MM.1S (cell line): Measurements from ENCODE around the gene PPP1R3C.

Experiments used
- DNase-seq: peaks from one replicate; pipeline ENCODE4 v3.0.0-alpha.2; 2015
- H2AFZ ChIP-seq: fragments of 300-600 bp; sonication (generic); 2 replicates; pipeline ENCODE4 v1.6.0; 2016; ENCODE audit warnings: antibody characterized with exemption, low read length
- H3F3A ChIP-seq: fragments of 300-600 bp; sonication (generic); 2 replicates; pipeline ENCODE4 v1.6.1; 2016; ENCODE audit warnings: mild to moderate bottlenecking, antibody characterized with exemption, low read length, moderate library complexity, mixed read lengths; ENCODE audit not compliant: insufficient read depth
- H3K27ac ChIP-seq: fragments of 300-600 bp; sonication (generic); 2 replicates; pipeline ENCODE4 v1.5.1; 2016; ENCODE audit warnings: mild to moderate bottlenecking, low read length
- H3K27me3 ChIP-seq: fragments of 300-600 bp; sonication (generic); replicated peaks from 2 replicates; pipeline ENCODE4 v1.6.0; 2016; ENCODE audit warnings: low read length; ENCODE audit not compliant: insufficient read depth
- H3K36me3 ChIP-seq: fragments of 300-600 bp; sonication (generic); replicated peaks from 2 replicates; pipeline ENCODE4 v1.6.1; 2016; ENCODE audit warnings: mild to moderate bottlenecking, low read length, mixed read lengths; ENCODE audit not compliant: insufficient read depth
- H3K4me1 ChIP-seq: fragments of 300-600 bp; sonication (generic); 2 replicates; pipeline ENCODE4 v1.6.1; 2016; ENCODE audit warnings: low read length, mixed read lengths
- H3K4me2 ChIP-seq: fragments of 300-600 bp; sonication (generic); 2 replicates; pipeline ENCODE4 v1.6.0; 2016; ENCODE audit warnings: low read depth, low read length
- H3K4me3 ChIP-seq: fragments of 300-600 bp; sonication (generic); 2 replicates; pipeline ENCODE4 v1.5.1; 2016; ENCODE audit warnings: low read length, mixed read lengths
- H3K79me2 ChIP-seq: fragments of 300-600 bp; sonication (generic); 2 replicates; pipeline ENCODE4 v1.6.1; 2016; ENCODE audit warnings: mixed run types, low read length, mixed read lengths
- H3K9ac ChIP-seq: fragments of 300-600 bp; sonication (generic); 2 replicates; pipeline ENCODE4 v1.6.1; 2016; ENCODE audit warnings: low read length, mixed read lengths
- H3K9me2 ChIP-seq: fragments of 300-600 bp; sonication (generic); replicated peaks from 2 replicates; pipeline ENCODE4 v1.6.1; 2016; ENCODE audit warnings: mild to moderate bottlenecking, low read length, mixed read lengths; ENCODE audit not compliant: insufficient read depth
- H3K9me3 ChIP-seq: fragments of 300-600 bp; sonication (generic); replicated peaks from 2 replicates; pipeline ENCODE4 v1.6.1; 2016; ENCODE audit warnings: mild to moderate bottlenecking, low read length, mixed read lengths; ENCODE audit not compliant: insufficient read depth
- H4K20me1 ChIP-seq: fragments of 300-600 bp; sonication (generic); 2 replicates; pipeline ENCODE4 v1.6.1; 2016; ENCODE audit warnings: mild to moderate bottlenecking, low read length, moderate library complexity, mixed read lengths; ENCODE audit not compliant: insufficient read depth
- CTCF ChIP-seq: fragments of 300-600 bp; sonication (generic); IDR thresholded peaks from 2 replicates; pipeline ENCODE4 v1.5.1; 2016; ENCODE audit warnings: antibody characterized with exemption, low read length, mixed read lengths
- EZH2 ChIP-seq: fragments of 300-600 bp; sonication (generic); optimal IDR thresholded peaks from 2 replicates; pipeline ENCODE3; 2017; ENCODE audit warnings: low read depth, mild to moderate bottlenecking, antibody characterized with exemption, low read length, mixed read lengths
- EZH2phosphoT487 ChIP-seq: fragments of 300-600 bp; sonication (generic); IDR thresholded peaks from 2 replicates; pipeline ENCODE4 v1.6.1; 2018; ENCODE audit warnings: antibody characterized with exemption, low read length

The PPP1R3C gene

GRCh38 chr10:91642831-91643692, 10.2 kb upstream of the PPP1R3C start:
- H3K27me3 ChIP-seq = no peaks in the 10 kb centered on the region
- DNase-seq = peak; percentile 37
- H3K4me2 ChIP-seq = peak overlapping the region; percentile 35; the same call in 1 of the 2 replicates

GRCh38 chr10:91636892-91637291, 4.0 kb upstream of the PPP1R3C start:
- TF ChIP-seq CTCF = no peak
- TF ChIP-seq EZH2phosphoT487 = no peak
- TF ChIP-seq EZH2 = no peak
- H3F3A ChIP-seq = no peaks in the 10 kb centered on the region
- H3K27ac ChIP-seq = no peak overlapping the region
- no peaks in the 10 kb centered on the region for H3K36me3 ChIP-seq
- H3K79me2 ChIP-seq = no peaks in the 10 kb centered on the region
- no peak overlapping the region for H3K4me2 ChIP-seq
- no peak overlapping the region for H3K4me3 ChIP-seq
- H3K9me2 ChIP-seq = no peaks in the 10 kb centered on the region
- no peaks in the 10 kb centered on the region for H3K27me3 ChIP-seq
- no peaks in the 10 kb centered on the region for H4K20me1 ChIP-seq
- H3K4me1 ChIP-seq = peaks cover 3% of the 10 kb centered on the region
- no peak overlapping the region for H3K9ac ChIP-seq
- no peaks in the 10 kb centered on the region for H3K9me3 ChIP-seq
- no peak overlapping the region for H2AFZ ChIP-seq
- DNase-seq = no peak

More at GRCh38 chr10:91642831-91643692, 10.2 kb upstream of the PPP1R3C start:
- Histone ChIP-seq H3K9ac (no peak overlapping the region), H3F3A (peaks cover 5% of the 10 kb centered on the region; the same call in 1 of the 2 replicates), H4K20me1 (no peaks in the 10 kb centered on the region), H3K27ac (peak overlapping the region; percentile 46; the same call in 1 of the 2 replicates), H3K4me1 (peaks cover 19% of the 10 kb centered on the region), H3K9me3 (no peaks in the 10 kb centered on the region), H2AFZ (no peak overlapping the region), H3K79me2 (no peaks in the 10 kb centered on the region), H3K36me3 (no peaks in the 10 kb centered on the region), H3K9me2 (no peaks in the 10 kb centered on the region), H3K4me3 (no peak overlapping the region)
- TF ChIP-seq EZH2phosphoT487 (no peak), CTCF (no peak)

GRCh38 chr10:91635401-91636400, 2.8 kb upstream of the PPP1R3C start:
- no peak overlapping the region for H3K4me3 ChIP-seq
- no peaks in the 10 kb centered on the region for H4K20me1 ChIP-seq
- DNase-seq = peak; percentile 55
- H3K27me3 ChIP-seq = no peaks in the 10 kb centered on the region
- TF ChIP-seq CTCF = peak; percentile 69
- no peak for TF ChIP-seq EZH2phosphoT487
- H3K79me2 ChIP-seq = no peaks in the 10 kb centered on the region
- no peak overlapping the region; the same call in 1 of the 2 replicates for H2AFZ ChIP-seq
- H3K36me3 ChIP-seq = no peaks in the 10 kb centered on the region
- H3K9ac ChIP-seq = no peak overlapping the region
- H3F3A ChIP-seq = no peaks in the 10 kb centered on the region
- H3K4me2 ChIP-seq = no peak overlapping the region
- H3K9me3 ChIP-seq = no peaks in the 10 kb centered on the region
- no peaks in the 10 kb centered on the region for H3K9me2 ChIP-seq
- H3K4me1 ChIP-seq = no peaks in the 10 kb centered on the region
- H3K27ac ChIP-seq = no peak overlapping the region
